Measurements from ENCODE around the gene FAM163B.

Gene FAM163B

GRCh38 chr9:133597316-133597957, 11.8 kb downstream of the FAM163B start:
- no peak for DNase-seq (ENCODE audit: low read depth)

GRCh38 chr9:133595910-133596309, 13.3 kb downstream of the FAM163B start:
- DNase-seq (ENCODE audit: low read depth), result no peak

- DNase-seq (ENCODE audit: low read depth), result no peak
These were observed 14.9 kb downstream of the FAM163B start for GRCh38 chr9:133594310-133594709.

GRCh38 chr9:133593587-133594253, 15.5 kb downstream of the FAM163B start:
- no peak for DNase-seq (ENCODE audit: low read depth)

- no peak for DNase-seq (ENCODE audit: low read depth)
These were observed 16.3 kb downstream of the FAM163B start for GRCh38 chr9:133592731-133593409.

GRCh38 chr9:133591985-133592384, 17.2 kb downstream of the FAM163B start:
- DNase-seq (ENCODE audit: low read depth), result no peak

- DNase-seq (ENCODE audit: low read depth), result no peak
These were observed 17.9 kb downstream of the FAM163B start for GRCh38 chr9:133591116-133591910.

- DNase-seq (ENCODE audit: low read depth), result no peak
These were observed 18.8 kb downstream of the FAM163B start for GRCh38 chr9:133590231-133590855.

- DNase-seq (ENCODE audit: low read depth), result no peak
These were observed 19.5 kb downstream of the FAM163B start for GRCh38 chr9:133589454-133590227.

- no peak for DNase-seq (ENCODE audit: low read depth)
These were observed 21.7 kb downstream of the FAM163B start for GRCh38 chr9:133587466-133587865.

GRCh38 chr9:133587051-133587450, 22.1 kb downstream of the FAM163B start:
- DNase-seq (ENCODE audit: low read depth), result no peak

- DNase-seq (ENCODE audit: low read depth), result no peak
These were observed 23.5 kb downstream of the FAM163B start for GRCh38 chr9:133585481-133586351.

- no peak for DNase-seq (ENCODE audit: low read depth)
These were observed 24.4 kb downstream of the FAM163B start for GRCh38 chr9:133584559-133585476.

GRCh38 chr9:133584167-133584558, 25.0 kb downstream of the FAM163B start:
- no peak for DNase-seq (ENCODE audit: low read depth)

- DNase-seq (ENCODE audit: low read depth), result no peak
These were observed 25.6 kb downstream of the FAM163B start for GRCh38 chr9:133583586-133583985.

- DNase-seq (ENCODE audit: low read depth), result no peak
These were observed 26.1 kb downstream of the FAM163B start for GRCh38 chr9:133583111-133583510.

- DNase-seq (ENCODE audit: low read depth), result no peak
These were observed 26.6 kb downstream of the FAM163B start for GRCh38 chr9:133582501-133583045.

- no peak for DNase-seq (ENCODE audit: low read depth)
These were observed 27.5 kb downstream of the FAM163B start for GRCh38 chr9:133581513-133582343.

Data from HS-27A (cell line).